Uterus (tissue), 4 donors: ENCODE results near the gene MTPN. TPM values are rescaled to one million over a fixed set of nuclear protein-coding genes. Genes with fewer than 3 reads are reported as not detected.

Experiments
- DNase-seq, 2 donors: peaks; one replicate each; pipeline ENCODE4 v3.0.0-alpha.2; 2019 to 2020
- H3K27ac ChIP-seq, 2 donors: fragments of 200-600 bp; sonication (generic); 1 replicate in 1 of 2; 2 replicates in 1 of 2; pipeline ENCODE4 v1.5.1; 2016 to 2018
- H3K27me3 ChIP-seq, 2 donors: fragments of 200-600 bp; sonication (generic); one replicate each; pipeline ENCODE4 v1.5.1; 2018 to 2019; ENCODE audit warnings: control low read depth in 1 of 2
- H3K36me3 ChIP-seq, 2 donors: fragments of 200-600 bp; sonication (generic); one replicate each; pipeline ENCODE4 v1.5.1; 2019; ENCODE audit warnings: control low read depth in 1 of 2
- H3K4me1 ChIP-seq, 2 donors: fragments of 200-600 bp; sonication (generic); one replicate each; pipeline ENCODE4 v1.5.1; 2018 to 2019; ENCODE audit warnings: control low read depth in 1 of 2
- H3K4me3 ChIP-seq, 2 donors: fragments of 200-600 bp; sonication (generic); 1 replicate in 1 of 2; 2 replicates in 1 of 2; pipeline ENCODE4 v1.5.1; 2018 to 2019; ENCODE audit warnings: mild to moderate bottlenecking in 1 of 2
- H3K9me3 ChIP-seq, 2 donors: fragments of 200-600 bp; sonication (generic); one replicate each; pipeline ENCODE4 v1.5.1; 2019; ENCODE audit warnings: control low read depth in 1 of 2
- CTCF ChIP-seq, 4 experiments: fragments of 200-600 bp in 2 of 4; fragments of 450-650 bp in 2 of 4; sonication (generic) in 2 of 4; IDR thresholded peaks; one replicate each; pipeline ENCODE4 v1.5.1; 2016 to 2019; ENCODE audit warnings: antibody characterized with exemption in 4 of 4, mild to moderate bottlenecking in 2 of 4, moderate library complexity in 1 of 4
- POLR2A ChIP-seq, 2 donors: fragments of 450-650 bp; IDR thresholded peaks; one replicate each; pipeline ENCODE4 v1.6.1; 2016; ENCODE audit warnings: antibody characterized with exemption in 2 of 2, mild to moderate bottlenecking in 1 of 2, moderate library complexity in 1 of 2
- intact Hi-C: fragments of 100-400 bp; cut with DNase I; formaldehyde crosslinking; loops from one replicate; pipeline ENCODE4 v1.15.1; 2023; ENCODE audit warnings: low total_unique reads
- total RNA-seq, 4 donors: library from RNA; depleted of rRNA in 3 of 4; stranded (reverse); fragments of >200 nt in 3 of 4; gene quantifications; one replicate each; pipeline versions ENCODE4 v1.1.0 to v1.2.4, GENCODE V29; 2014 to 2023
- donor health status: DM: yes; HTN: yes; CAD: no.

The MTPN gene
- total RNA-seq, 4 donors from 2014 or later: 53.8 to 125 (median 76.8) TPM

GRCh38 chr7:135990258-135990657 is 13.1 kb upstream of the MTPN start:
- intact Hi-C loops: no loop called here
- no peaks in the 10 kb centered on the region for H3K4me1 ChIP-seq
- DNase-seq: no peak
- no peaks in the 10 kb centered on the region for H3K36me3 ChIP-seq
- H3K4me3 ChIP-seq: no peak overlapping the region
- H3K9me3 ChIP-seq: no peaks in the 10 kb centered on the region
- H3K27me3 ChIP-seq: no peaks in the 10 kb centered on the region
- TF ChIP-seq CTCF (IDR thresholded peaks at IDR 0.05) (no peak), POLR2A (IDR thresholded peaks at IDR 0.05) (no peak)
- H3K27ac ChIP-seq: no peak overlapping the region

GRCh38 chr7:135981958-135982646 is 4.9 kb upstream of the MTPN start:
- no peaks in the 10 kb centered on the region for H3K36me3 ChIP-seq
- H3K27ac ChIP-seq: no peak overlapping the region
- no peak for DNase-seq
- intact Hi-C loops: no loop called here
- no peaks in the 10 kb centered on the region for H3K9me3 ChIP-seq
- H3K4me1 ChIP-seq: peaks cover 0 to 3% of the 10 kb centered on the region in 2 donors
- H3K4me3 ChIP-seq: no peak overlapping the region
- TF ChIP-seq POLR2A (IDR thresholded peaks at IDR 0.05) (no peak), CTCF (IDR thresholded peaks at IDR 0.05) (no peak)
- H3K27me3 ChIP-seq: no peaks in the 10 kb centered on the region

GRCh38 chr7:135980665-135981180 is 3.6 kb upstream of the MTPN start:
- Histone ChIP-seq H3K27ac (peak overlapping the region; percentile 9 to 59), H3K4me1 (peaks cover 0 to 3% of the 10 kb centered on the region in 2 donors), H3K4me3 (no peak overlapping the region), H3K36me3 (no peaks in the 10 kb centered on the region), H3K9me3 (no peaks in the 10 kb centered on the region), H3K27me3 (no peaks in the 10 kb centered on the region)
- TF ChIP-seq CTCF (IDR thresholded peaks at IDR 0.05) (no peak), POLR2A (IDR thresholded peaks at IDR 0.05) (no peak)
- intact Hi-C loops: no loop called here
- no peak for DNase-seq

GRCh38 chr7:135980012-135980551 is 2.9 kb upstream of the MTPN start:
- H3K27me3 ChIP-seq: no peaks in the 10 kb centered on the region
- H3K4me3 ChIP-seq: no peak overlapping the region
- intact Hi-C loops: no loop called here
- H3K9me3 ChIP-seq: no peaks in the 10 kb centered on the region
- peaks cover 0 to 3% of the 10 kb centered on the region in 2 donors for H3K4me1 ChIP-seq
- peak overlapping the region; percentile 9 to 59 for H3K27ac ChIP-seq
- no peaks in the 10 kb centered on the region for H3K36me3 ChIP-seq
- TF ChIP-seq CTCF (IDR thresholded peaks at IDR 0.05) (no peak), POLR2A (IDR thresholded peaks at IDR 0.05) (no peak)
- DNase-seq: no peak

GRCh38 chr7:135979471-135980011 is 2.4 kb upstream of the MTPN start:
- Histone ChIP-seq H3K27ac (peak overlapping the region in 1 of 2 donors; percentile 59), H3K4me3 (no peak overlapping the region), H3K27me3 (no peaks in the 10 kb centered on the region), H3K36me3 (no peaks in the 10 kb centered on the region), H3K9me3 (no peaks in the 10 kb centered on the region), H3K4me1 (peaks cover 0 to 3% of the 10 kb centered on the region in 2 donors)
- no peak for TF ChIP-seq POLR2A (IDR thresholded peaks at IDR 0.05)
- no peak for TF ChIP-seq CTCF (IDR thresholded peaks at IDR 0.05)
- intact Hi-C loops: loop anchor here (10.0 kb wide), 1 partner anchor 315 kb away; the partner anchor contains the start of gene STMP1
- no peak for DNase-seq
